Ascending aorta (tissue), 2 donors: ENCODE measurements around the gene APMAP. TPM values are rescaled to one million over a fixed set of nuclear protein-coding genes. Genes with fewer than 3 reads are reported as not detected.
A peak's percentile ranks its signal among the peaks of the same experiment; 100 is the strongest.

ENCODE experiments used
- DNase-seq, 2 donors: peaks; one replicate each; pipeline ENCODE4 v3.0.0-alpha.2; 2019; ENCODE audit warnings: low spot score in 2 of 2
- H3K27ac ChIP-seq, 2 donors: fragments of 200-600 bp; sonication (generic); one replicate each; pipeline ENCODE4 v1.5.1; 2016 to 2017; ENCODE audit warnings: mild to moderate bottlenecking in 1 of 2
- H3K27me3 ChIP-seq: fragments of 200-600 bp; sonication (generic); one replicate; pipeline ENCODE4 v1.5.1; 2017
- H3K36me3 ChIP-seq, 2 donors: fragments of 200-600 bp; sonication (generic); one replicate each; pipeline ENCODE4 v1.5.1; 2016
- H3K4me1 ChIP-seq, 2 donors: fragments of 200-600 bp; sonication (generic); one replicate each; pipeline ENCODE4 v1.5.1; 2016 to 2017; ENCODE audit warnings: mild to moderate bottlenecking in 1 of 2
- H3K4me3 ChIP-seq, 2 donors: fragments of 200-600 bp; sonication (generic); one replicate each; pipeline ENCODE4 v1.5.1; 2016 to 2017; ENCODE audit warnings: mild to moderate bottlenecking in 1 of 2
- H3K9me3 ChIP-seq, 2 donors: fragments of 200-600 bp; sonication (generic); one replicate each; pipeline ENCODE4 v1.5.1; 2016
- intact Hi-C: fragments of 100-400 bp; cut with DNase I; formaldehyde crosslinking; loops from one replicate; pipeline ENCODE4 v1.15.1; 2023
- total RNA-seq: library from RNA; depleted of rRNA; stranded (reverse); fragments of >200 nt; gene quantifications from one replicate; pipeline ENCODE4 v1.1.0, GENCODE V29; 2016
- TF ChIP-seq, protein P1 (sequence below), 3 experiments: fragments of 200-600 bp in 2 of 3; fragments of 450-650 bp in 1 of 3; sonication (generic) in 2 of 3; IDR thresholded peaks; one replicate each; pipeline ENCODE4 v1.5.1; 2016 to 2019; ENCODE audit warnings: antibody characterized with exemption in 3 of 3, mild to moderate bottlenecking in 1 of 3, moderate library complexity in 1 of 3

Gene APMAP
- total RNA-seq, 1 donor from 2014 or later: 44.8 TPM

DNA sequence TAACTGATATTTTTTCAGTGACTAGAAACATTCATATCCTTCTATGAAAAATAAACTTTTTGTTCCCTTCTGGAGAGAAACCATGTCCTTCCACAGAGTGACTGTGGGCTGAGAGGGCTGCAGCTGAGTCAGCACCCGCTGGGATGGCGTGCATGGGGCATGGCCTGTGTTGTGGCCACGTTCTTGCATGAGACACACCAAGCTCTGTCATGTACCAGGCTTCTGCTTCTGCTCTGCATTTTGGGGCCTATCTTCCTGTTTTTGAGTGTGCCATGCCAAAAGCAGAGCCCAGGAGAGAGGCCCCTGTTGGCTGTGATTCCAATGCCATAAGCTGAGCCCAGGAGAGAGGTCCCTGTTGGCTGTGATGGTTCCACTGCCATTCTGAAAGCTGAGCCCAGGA is 10.8 kb downstream of the APMAP start:
- H3K36me3 ChIP-seq: peaks cover 26 to 43% of the 10 kb centered on the region in 2 donors
- no peak overlapping the region for H3K4me3 ChIP-seq
- TF ChIP-seq, protein P1, sequence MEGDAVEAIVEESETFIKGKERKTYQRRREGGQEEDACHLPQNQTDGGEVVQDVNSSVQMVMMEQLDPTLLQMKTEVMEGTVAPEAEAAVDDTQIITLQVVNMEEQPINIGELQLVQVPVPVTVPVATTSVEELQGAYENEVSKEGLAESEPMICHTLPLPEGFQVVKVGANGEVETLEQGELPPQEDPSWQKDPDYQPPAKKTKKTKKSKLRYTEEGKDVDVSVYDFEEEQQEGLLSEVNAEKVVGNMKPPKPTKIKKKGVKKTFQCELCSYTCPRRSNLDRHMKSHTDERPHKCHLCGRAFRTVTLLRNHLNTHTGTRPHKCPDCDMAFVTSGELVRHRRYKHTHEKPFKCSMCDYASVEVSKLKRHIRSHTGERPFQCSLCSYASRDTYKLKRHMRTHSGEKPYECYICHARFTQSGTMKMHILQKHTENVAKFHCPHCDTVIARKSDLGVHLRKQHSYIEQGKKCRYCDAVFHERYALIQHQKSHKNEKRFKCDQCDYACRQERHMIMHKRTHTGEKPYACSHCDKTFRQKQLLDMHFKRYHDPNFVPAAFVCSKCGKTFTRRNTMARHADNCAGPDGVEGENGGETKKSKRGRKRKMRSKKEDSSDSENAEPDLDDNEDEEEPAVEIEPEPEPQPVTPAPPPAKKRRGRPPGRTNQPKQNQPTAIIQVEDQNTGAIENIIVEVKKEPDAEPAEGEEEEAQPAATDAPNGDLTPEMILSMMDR (IDR thresholded peaks at IDR 0.05): no peak
- no peaks in the 10 kb centered on the region for H3K27me3 ChIP-seq
- peak in 1 of 2 donors; percentile 69 for DNase-seq
- no peak overlapping the region for H3K27ac ChIP-seq
- no peaks in the 10 kb centered on the region for H3K9me3 ChIP-seq
- H3K4me1 ChIP-seq: no peaks in the 10 kb centered on the region
- intact Hi-C loops: no loop called here

DNA sequence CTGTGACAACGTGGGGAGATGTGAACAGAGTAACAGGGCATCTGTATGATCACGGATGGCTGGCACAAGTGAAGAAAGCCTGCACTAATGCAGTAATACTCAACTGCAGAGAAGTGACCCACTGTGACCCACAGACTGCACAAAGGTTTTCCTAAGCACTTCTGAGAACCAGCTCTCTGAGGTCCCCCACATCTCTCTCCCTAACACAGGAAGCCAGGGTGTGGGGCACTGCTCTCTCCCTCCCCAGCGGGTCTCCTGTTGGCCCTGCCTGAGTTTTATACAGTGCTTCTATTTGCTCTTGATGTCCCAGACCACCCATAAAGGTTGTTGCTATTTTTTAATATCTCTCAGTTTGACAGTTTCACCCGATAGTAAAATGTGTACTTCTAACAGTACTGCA is 11.3 kb downstream of the APMAP start:
- H3K9me3 ChIP-seq: peaks cover 0 to 5% of the 10 kb centered on the region in 2 donors

DNA sequence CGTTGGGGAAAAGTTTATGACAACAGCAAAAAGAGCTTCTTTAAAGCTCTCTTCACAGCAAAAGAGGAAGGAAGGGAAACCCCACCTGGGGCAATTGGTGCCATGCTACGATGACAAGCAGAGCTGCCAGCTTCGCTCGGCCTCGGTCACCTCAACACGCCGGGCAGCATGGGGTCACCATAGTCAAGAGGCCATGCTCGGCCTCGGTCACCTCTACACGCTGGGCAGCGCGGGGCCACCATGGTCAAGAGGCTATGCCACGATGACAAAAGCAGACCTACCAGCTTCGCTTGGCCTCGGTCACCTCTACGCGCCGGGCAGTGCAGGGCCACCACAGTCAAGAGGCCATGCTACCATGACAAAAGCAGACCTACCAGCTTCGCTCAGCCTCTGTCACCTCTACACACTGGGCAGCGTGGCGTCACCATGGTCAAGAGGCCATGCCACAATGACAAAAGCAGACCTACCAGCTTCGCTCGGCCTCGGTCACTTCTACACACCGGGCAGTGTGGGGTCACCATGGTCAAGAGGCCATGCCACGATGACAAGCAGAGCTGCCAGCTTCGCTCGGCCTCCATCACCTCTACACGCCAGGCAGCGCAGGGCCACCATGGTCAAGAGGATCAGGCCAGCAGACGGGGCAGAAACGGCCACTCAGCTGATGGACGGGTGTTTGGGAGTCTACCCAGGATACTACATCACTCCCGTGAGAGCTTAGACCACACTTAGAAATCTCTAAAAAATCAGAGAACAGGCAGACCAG is 12.1 kb downstream of the APMAP start:
- Histone ChIP-seq H3K4me1 (no peaks in the 10 kb centered on the region), H3K9me3 (peaks cover 0 to 7% of the 10 kb centered on the region in 2 donors), H3K36me3 (peaks cover 26 to 50% of the 10 kb centered on the region in 2 donors), H3K4me3 (no peak overlapping the region), H3K27ac (no peak overlapping the region), H3K27me3 (no peaks in the 10 kb centered on the region)
- DNase-seq: peak in 1 of 2 donors; percentile 62
- intact Hi-C loops: no loop called here
- TF ChIP-seq, protein P1 (IDR thresholded peaks at IDR 0.05): no peak

More for the DNA sequence above, 11.3 kb downstream of the APMAP start:
- Histone ChIP-seq H3K27me3 (no peaks in the 10 kb centered on the region), H3K4me3 (no peak overlapping the region), H3K36me3 (peaks cover 26 to 48% of the 10 kb centered on the region in 2 donors), H3K4me1 (no peaks in the 10 kb centered on the region), H3K27ac (no peak overlapping the region)
- TF ChIP-seq, protein P1 (IDR thresholded peaks at IDR 0.05): no peak
- no peak for DNase-seq
- intact Hi-C loops: no loop called here

DNA sequence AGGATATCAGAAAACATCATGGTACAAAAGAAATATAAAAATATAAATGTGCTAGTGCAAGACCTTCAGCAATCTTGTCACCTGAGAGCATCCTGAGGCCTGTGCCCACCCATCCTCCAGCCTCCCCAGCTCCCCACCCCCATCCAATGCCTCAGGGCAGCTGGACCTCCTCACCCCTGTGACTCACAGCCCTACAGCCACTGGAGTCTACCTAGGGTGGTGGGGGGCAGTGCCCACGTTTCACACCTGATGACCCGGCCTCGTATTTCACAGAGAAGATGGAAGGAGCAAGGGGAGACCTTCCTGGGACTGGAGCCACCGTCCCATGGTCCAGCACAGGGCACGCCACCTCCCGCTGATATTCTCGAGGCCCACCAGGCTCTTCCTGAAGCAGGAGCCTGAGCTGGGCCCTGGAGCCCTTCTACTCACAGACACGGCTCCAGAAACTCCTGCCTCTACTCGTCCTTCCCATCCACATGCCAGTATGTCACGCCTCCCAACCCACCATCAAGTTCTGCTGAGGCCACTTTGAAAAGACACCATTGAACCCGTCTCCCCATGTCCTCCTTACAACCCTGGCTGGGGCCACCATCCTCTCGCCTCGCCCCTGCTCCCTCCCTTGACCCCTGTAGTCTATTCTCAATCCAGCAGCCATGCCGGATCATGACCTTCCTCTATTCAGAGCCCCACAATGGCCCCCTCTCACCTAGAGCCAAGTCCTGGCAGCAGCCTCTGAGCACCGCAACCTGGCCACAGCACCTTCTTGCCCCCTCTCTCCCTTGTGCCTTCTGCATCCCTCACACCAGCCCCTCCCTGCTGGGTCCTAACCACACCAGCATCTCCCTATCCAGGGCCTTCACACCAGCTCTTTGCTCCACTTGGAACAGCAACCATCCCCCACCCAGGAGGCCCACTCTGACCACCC is 13.3 kb downstream of the APMAP start:
- TF ChIP-seq, protein P1 (IDR thresholded peaks at IDR 0.05): no peak
- Histone ChIP-seq H3K9me3 (peaks cover 0 to 11% of the 10 kb centered on the region in 2 donors), H3K27me3 (no peaks in the 10 kb centered on the region), H3K27ac (no peak overlapping the region), H3K4me1 (no peaks in the 10 kb centered on the region), H3K4me3 (no peak overlapping the region), H3K36me3 (peaks cover 29 to 50% of the 10 kb centered on the region in 2 donors)
- intact Hi-C loops: no loop called here
- DNase-seq: peak in 1 of 2 donors; percentile 60

DNA sequence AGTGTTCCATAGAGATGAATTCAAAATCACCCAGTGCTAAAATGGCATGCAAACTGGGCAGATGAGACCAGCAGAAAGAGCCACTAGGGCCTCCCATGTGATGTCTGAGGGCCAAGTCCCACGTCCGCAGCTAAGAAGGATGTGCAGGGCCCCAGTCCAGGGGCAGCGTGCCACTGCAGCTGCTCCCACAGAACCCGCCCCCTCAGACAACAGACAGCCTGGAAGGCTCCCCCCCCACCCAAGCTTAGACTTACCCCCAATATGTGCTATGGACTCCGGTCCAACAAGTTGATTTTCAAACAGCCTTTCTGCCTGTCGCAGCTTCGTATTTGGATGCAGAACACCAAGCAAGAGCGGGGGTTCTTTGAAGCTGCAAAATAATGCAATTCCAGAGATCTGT is 14.0 kb downstream of the APMAP start:
- intact Hi-C loops: no loop called here
- peak in 1 of 2 donors; percentile 47 for DNase-seq

More for the DNA sequence above, 14.0 kb downstream of the APMAP start:
- TF ChIP-seq, protein P1 (IDR thresholded peaks at IDR 0.05): no peak
- no peaks in the 10 kb centered on the region for H3K27me3 ChIP-seq
- peaks cover 0 to 11% of the 10 kb centered on the region in 2 donors for H3K9me3 ChIP-seq
- H3K27ac ChIP-seq: no peak overlapping the region
- no peak overlapping the region for H3K4me3 ChIP-seq
- peaks cover 31 to 51% of the 10 kb centered on the region in 2 donors for H3K36me3 ChIP-seq
- no peaks in the 10 kb centered on the region for H3K4me1 ChIP-seq
